Liver (tissue), 3 donors: ENCODE measurements around the gene TSSC4.

Experiments
- EGR1 ChIP-seq, 2 donors: IDR thresholded peaks; 2 replicates each; pipeline ENCODE4 v1.6.1; 2016 to 2018; ENCODE audit warnings: antibody characterized with exemption in 2 of 2, low read depth in 2 of 2
- FOXA1 ChIP-seq: IDR thresholded peaks from 2 replicates; pipeline ENCODE4 v1.6.1; 2016; ENCODE audit warnings: antibody characterized with exemption
- RXRA ChIP-seq, 2 donors: IDR thresholded peaks; 2 replicates each; pipeline ENCODE4 v1.6.1; 2017 to 2018; ENCODE audit warnings: antibody characterized with exemption in 2 of 2, mild to moderate bottlenecking in 1 of 2
- SP1 ChIP-seq: IDR thresholded peaks from 2 replicates; pipeline ENCODE4 v1.6.1; 2018; ENCODE audit warnings: antibody characterized with exemption, mild to moderate bottlenecking
- TAF1 ChIP-seq: conservative IDR thresholded peaks from 2 replicates; pipeline ENCODE4 v1.6.1; 2016; ENCODE audit warnings: antibody characterized with exemption, mild to moderate bottlenecking
- TF ChIP-seq, protein P1 (sequence below): fragments of 150-350 bp; IDR thresholded peaks from 2 replicates; pipeline ENCODE4 v1.5.1; 2017; ENCODE audit warnings: improper control_type of control experiment, low read depth, low read length; ENCODE audit not compliant: missing input control
- TF ChIP-seq, protein P2 (sequence below): IDR thresholded peaks from 2 replicates; pipeline ENCODE4 v1.6.1; 2016; ENCODE audit warnings: antibody characterized with exemption, mild to moderate bottlenecking
- donor health status: healthy.
- donor health status: healthy.

DNA sequence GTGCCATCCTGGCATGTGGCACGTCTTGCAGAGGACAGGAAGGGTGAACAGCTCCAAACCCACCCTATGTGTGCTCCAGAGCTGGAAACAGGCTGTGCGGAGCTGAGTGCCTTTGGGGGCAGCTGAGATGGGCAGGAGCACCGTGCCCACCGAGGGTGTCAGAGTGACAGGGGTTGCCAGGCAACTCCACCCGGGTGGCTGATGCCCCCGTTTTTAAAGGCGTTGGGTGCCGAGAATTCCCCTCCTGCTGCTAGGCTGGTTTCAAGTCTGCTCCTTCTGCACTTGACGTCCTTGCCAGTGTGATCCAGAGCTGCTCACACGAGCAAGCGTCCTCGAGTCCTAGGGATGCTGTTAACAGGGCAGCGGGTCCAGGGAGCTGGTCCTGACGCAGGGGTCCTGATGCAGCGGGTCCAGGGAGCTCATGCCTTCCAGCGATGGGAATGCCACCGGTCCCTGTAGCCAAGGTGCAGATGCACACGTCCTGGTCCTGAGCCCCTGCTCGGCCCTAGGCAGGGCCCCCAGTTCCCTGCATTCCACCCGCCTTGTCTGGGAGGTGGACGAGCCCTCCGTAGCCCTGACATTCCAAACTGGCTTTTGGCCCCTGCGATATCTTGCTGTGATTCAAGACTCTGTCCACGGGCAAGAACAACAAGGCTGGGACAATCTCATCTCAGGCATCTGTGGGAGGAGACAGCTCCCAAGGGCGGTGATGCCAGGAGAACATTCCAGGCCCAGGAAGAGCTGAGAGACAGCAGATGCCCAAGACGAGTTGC, 49.2 kb downstream of the TSSC4 start:
- TF ChIP-seq, protein P1, sequence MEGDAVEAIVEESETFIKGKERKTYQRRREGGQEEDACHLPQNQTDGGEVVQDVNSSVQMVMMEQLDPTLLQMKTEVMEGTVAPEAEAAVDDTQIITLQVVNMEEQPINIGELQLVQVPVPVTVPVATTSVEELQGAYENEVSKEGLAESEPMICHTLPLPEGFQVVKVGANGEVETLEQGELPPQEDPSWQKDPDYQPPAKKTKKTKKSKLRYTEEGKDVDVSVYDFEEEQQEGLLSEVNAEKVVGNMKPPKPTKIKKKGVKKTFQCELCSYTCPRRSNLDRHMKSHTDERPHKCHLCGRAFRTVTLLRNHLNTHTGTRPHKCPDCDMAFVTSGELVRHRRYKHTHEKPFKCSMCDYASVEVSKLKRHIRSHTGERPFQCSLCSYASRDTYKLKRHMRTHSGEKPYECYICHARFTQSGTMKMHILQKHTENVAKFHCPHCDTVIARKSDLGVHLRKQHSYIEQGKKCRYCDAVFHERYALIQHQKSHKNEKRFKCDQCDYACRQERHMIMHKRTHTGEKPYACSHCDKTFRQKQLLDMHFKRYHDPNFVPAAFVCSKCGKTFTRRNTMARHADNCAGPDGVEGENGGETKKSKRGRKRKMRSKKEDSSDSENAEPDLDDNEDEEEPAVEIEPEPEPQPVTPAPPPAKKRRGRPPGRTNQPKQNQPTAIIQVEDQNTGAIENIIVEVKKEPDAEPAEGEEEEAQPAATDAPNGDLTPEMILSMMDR, result no peak
- TF ChIP-seq SP1, result no peak
- no peak for TF ChIP-seq FOXA1
- TF ChIP-seq TAF1, result no peak
- TF ChIP-seq, protein P2, sequence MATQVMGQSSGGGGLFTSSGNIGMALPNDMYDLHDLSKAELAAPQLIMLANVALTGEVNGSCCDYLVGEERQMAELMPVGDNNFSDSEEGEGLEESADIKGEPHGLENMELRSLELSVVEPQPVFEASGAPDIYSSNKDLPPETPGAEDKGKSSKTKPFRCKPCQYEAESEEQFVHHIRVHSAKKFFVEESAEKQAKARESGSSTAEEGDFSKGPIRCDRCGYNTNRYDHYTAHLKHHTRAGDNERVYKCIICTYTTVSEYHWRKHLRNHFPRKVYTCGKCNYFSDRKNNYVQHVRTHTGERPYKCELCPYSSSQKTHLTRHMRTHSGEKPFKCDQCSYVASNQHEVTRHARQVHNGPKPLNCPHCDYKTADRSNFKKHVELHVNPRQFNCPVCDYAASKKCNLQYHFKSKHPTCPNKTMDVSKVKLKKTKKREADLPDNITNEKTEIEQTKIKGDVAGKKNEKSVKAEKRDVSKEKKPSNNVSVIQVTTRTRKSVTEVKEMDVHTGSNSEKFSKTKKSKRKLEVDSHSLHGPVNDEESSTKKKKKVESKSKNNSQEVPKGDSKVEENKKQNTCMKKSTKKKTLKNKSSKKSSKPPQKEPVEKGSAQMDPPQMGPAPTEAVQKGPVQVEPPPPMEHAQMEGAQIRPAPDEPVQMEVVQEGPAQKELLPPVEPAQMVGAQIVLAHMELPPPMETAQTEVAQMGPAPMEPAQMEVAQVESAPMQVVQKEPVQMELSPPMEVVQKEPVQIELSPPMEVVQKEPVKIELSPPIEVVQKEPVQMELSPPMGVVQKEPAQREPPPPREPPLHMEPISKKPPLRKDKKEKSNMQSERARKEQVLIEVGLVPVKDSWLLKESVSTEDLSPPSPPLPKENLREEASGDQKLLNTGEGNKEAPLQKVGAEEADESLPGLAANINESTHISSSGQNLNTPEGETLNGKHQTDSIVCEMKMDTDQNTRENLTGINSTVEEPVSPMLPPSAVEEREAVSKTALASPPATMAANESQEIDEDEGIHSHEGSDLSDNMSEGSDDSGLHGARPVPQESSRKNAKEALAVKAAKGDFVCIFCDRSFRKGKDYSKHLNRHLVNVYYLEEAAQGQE, result no peak
- no peak for TF ChIP-seq RXRA (IDR thresholded peaks at IDR 0.05)
- TF ChIP-seq EGR1 (IDR thresholded peaks at IDR 0.05; ENCODE audit: low read depth in 2 of 2), result no peak
